SHP77 treated with DMSO at 0.1 percent for 48 hours (cell line): Measurements from ENCODE around the gene NOP9.

ENCODE experiments used
- DNase-seq: peaks from one replicate; lab custom pipeline; 2025; lab: John Stamatoyannopoulos, UW

The NOP9 gene

GRCh38 chr14:24283796-24284460 is 15.7 kb upstream of the NOP9 start:
- DNase-seq = no peak

- DNase-seq = no peak
Measured at GRCh38 chr14:24284501-24285035, 15.1 kb upstream of the NOP9 start.

- no peak for DNase-seq
Measured at GRCh38 chr14:24285351-24285750, 14.3 kb upstream of the NOP9 start.

GRCh38 chr14:24286996-24287395 is 12.7 kb upstream of the NOP9 start:
- no peak for DNase-seq

- DNase-seq = no peak
Measured at GRCh38 chr14:24289649-24290280, 9.9 kb upstream of the NOP9 start.

- no peak for DNase-seq
Measured at GRCh38 chr14:24290746-24291145, 8.9 kb upstream of the NOP9 start.

- DNase-seq = no peak
Measured at GRCh38 chr14:24291446-24292117, 8.1 kb upstream of the NOP9 start.

GRCh38 chr14:24292118-24292807 is 7.4 kb upstream of the NOP9 start:
- no peak for DNase-seq

- DNase-seq = no peak
Measured at GRCh38 chr14:24293525-24293924, 6.1 kb upstream of the NOP9 start.

- peak; percentile 22 for DNase-seq
Measured at GRCh38 chr14:24296341-24297157, 3.1 kb upstream of the NOP9 start.

GRCh38 chr14:24297190-24297964 is 2.3 kb upstream of the NOP9 start:
- peak; percentile 36 for DNase-seq

- no peak for DNase-seq
Measured at GRCh38 chr14:24298892-24299254, 777 bp upstream of the NOP9 start.

GRCh38 chr14:24300326-24300980 is 803 bp downstream of the NOP9 start:
- no peak for DNase-seq

GRCh38 chr14:24304019-24304387 is 4.4 kb downstream of the NOP9 start:
- no peak for DNase-seq

GRCh38 chr14:24307156-24307574 is 7.5 kb downstream of the NOP9 start:
- DNase-seq = no peak

GRCh38 chr14:24307575-24308341 is 8.1 kb downstream of the NOP9 start, which contains the start of gene CIDEB:
CIDEB (minus strand) TSS chr14:24307977; CDS start chr14:24307858, 119 bp downstream.
- no peak for DNase-seq

- no peak for DNase-seq
Measured at GRCh38 chr14:24308342-24309124, 8.9 kb downstream of the NOP9 start.

- no peak for DNase-seq
Measured at GRCh38 chr14:24309538-24310264, 10.1 kb downstream of the NOP9 start, which contains the start of gene LTB4R2. LTB4R2 (plus strand) TSS chr14:24310140; CDS start chr14:24310665, 525 bp downstream.
